DOHH2 (cell line): Measurements from ENCODE around the gene GALNT7.

Experiments used
- EZH2phosphoT487 ChIP-seq: fragments of 200-600 bp; sonication (generic); IDR thresholded peaks from 2 replicates; pipeline ENCODE4 v1.6.1; 2017; ENCODE audit warnings: borderline replicate concordance, mild to moderate bottlenecking, antibody characterized with exemption, low read length, moderate library complexity, mixed read lengths
- TF ChIP-seq, protein P1 (sequence below): fragments of 200-600 bp; sonication (generic); IDR thresholded peaks from one replicate; pipeline ENCODE4 v1.5.1; 2014; ENCODE audit warnings: antibody characterized with exemption, mild to moderate bottlenecking, low read depth, low read length; ENCODE audit not compliant: poor library complexity, severe bottlenecking

DNA sequence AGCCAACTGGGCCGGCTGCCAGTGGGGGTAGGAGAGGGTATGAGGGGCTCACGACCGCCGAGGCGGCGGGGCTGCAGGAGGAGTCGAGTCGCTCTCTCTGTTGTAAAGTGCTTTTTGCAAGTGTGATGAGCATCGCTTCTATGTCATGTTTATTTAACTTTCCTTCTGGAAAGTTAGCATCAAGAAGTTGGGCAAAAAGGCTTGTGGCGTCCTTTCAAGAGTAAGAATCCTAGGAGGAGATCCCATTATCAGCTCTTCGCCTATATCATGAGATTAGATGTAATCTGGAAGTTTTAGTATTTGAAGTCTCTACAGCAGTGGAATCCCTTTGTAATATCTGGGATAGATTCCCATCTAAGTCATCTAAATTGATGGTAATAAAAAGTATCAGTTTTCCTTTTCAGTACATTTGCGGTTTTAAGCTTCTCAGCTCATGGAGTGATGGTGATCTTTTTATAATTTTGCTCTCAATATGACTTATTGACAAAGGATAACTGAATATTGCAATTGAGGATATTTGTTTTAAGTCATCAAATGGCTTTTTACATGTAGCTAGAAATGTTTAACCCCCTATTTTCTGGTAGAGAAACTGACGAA is 1.7 kb downstream of the GALNT7 start:
- TF ChIP-seq, protein P1, sequence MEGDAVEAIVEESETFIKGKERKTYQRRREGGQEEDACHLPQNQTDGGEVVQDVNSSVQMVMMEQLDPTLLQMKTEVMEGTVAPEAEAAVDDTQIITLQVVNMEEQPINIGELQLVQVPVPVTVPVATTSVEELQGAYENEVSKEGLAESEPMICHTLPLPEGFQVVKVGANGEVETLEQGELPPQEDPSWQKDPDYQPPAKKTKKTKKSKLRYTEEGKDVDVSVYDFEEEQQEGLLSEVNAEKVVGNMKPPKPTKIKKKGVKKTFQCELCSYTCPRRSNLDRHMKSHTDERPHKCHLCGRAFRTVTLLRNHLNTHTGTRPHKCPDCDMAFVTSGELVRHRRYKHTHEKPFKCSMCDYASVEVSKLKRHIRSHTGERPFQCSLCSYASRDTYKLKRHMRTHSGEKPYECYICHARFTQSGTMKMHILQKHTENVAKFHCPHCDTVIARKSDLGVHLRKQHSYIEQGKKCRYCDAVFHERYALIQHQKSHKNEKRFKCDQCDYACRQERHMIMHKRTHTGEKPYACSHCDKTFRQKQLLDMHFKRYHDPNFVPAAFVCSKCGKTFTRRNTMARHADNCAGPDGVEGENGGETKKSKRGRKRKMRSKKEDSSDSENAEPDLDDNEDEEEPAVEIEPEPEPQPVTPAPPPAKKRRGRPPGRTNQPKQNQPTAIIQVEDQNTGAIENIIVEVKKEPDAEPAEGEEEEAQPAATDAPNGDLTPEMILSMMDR = no peak
- no peak for TF ChIP-seq EZH2phosphoT487
